Kidney (tissue), 14 donors: ENCODE measurements around the gene REG1A. TPM values are rescaled to one million over a fixed set of nuclear protein-coding genes. Genes with fewer than 3 reads are reported as not detected.

ENCODE experiments used
- DNase-seq, 5 donors: peaks; one replicate each; pipeline ENCODE4 v3.0.0-alpha.2; 2013 to 2020
- FAIRE-seq: peaks from 2 replicates; lab custom pipeline; 2012; peaks lifted over from hg19 to GRCh38; lab: Jason Lieb, UNC
- H3K27ac ChIP-seq, 2 donors: one replicate each; pipeline ENCODE4 v1.7.0; 2013; ENCODE audit warnings: low read depth in 2 of 2, low read length in 2 of 2, inconsistent platforms in 1 of 2
- H3K27me3 ChIP-seq: one replicate; pipeline ENCODE4 v1.7.1; 2013; ENCODE audit warnings: low read length, inconsistent platforms; ENCODE audit not compliant: control insufficient read depth, insufficient read depth
- H3K36me3 ChIP-seq, 3 donors: one replicate each; pipeline versions ENCODE4 v1.7.0 to v1.7.1; 2013; ENCODE audit warnings: low read length in 3 of 3, control low read depth in 1 of 3, inconsistent platforms in 1 of 3; ENCODE audit not compliant: insufficient read depth in 3 of 3, control insufficient read depth in 2 of 3
- H3K4me1 ChIP-seq, 3 donors: one replicate each; pipeline versions ENCODE4 v1.7.0 to v1.7.1; 2013; ENCODE audit warnings: low read length in 3 of 3, inconsistent platforms in 1 of 3, low read depth in 1 of 3; ENCODE audit not compliant: control insufficient read depth in 2 of 3, insufficient read depth in 2 of 3
- H3K4me3 ChIP-seq, 3 donors: one replicate each; pipeline versions ENCODE4 v1.7.0 to v1.8.1; 2013; ENCODE audit warnings: low read length in 3 of 3, control low read depth in 1 of 3, inconsistent platforms in 1 of 3
- H3K9ac ChIP-seq, 3 donors: one replicate each; pipeline versions ENCODE4 v1.7.0 to v1.7.1; 2013; ENCODE audit warnings: low read length in 3 of 3, control low read depth in 1 of 3, inconsistent platforms in 1 of 3
- H3K9me3 ChIP-seq, 3 donors: one replicate each; pipeline versions ENCODE4 v1.7.0 to v1.7.1; 2013; ENCODE audit warnings: low read length in 3 of 3, control low read depth in 1 of 3, inconsistent platforms in 1 of 3; ENCODE audit not compliant: control insufficient read depth in 2 of 3, insufficient read depth in 1 of 3
- CTCF ChIP-seq: IDR thresholded peaks from 3 replicates; pipeline ENCODE4 v1.5.1; 2012; ENCODE audit warnings: mild to moderate bottlenecking, moderate library complexity, borderline replicate concordance; ENCODE audit not compliant: insufficient read depth; ENCODE audit errors: extremely low read depth
- intact Hi-C: fragments of 100-400 bp; cut with DNase I; formaldehyde crosslinking; loops from one replicate; pipeline ENCODE4 v1.11.1; 2022
- polyA plus RNA-seq: library from polyadenylated mRNA; stranded (reverse); fragments of 350-450 nt; fragmentation: Illumina TruSeq; extraction: RNeasy Lipid Tissue Mini Kit (QIAGEN cat#74804); gene quantifications from one replicate; pipeline ENCODE4 v1.2.3, GENCODE V29; 2014; ENCODE audit warnings: low read depth, low replicate concordance; ENCODE audit not compliant: insufficient read depth
- total RNA-seq: library from RNA; stranded (reverse); fragmentation: NEBNext Ultra II Directional; extraction: Animal tissue kit (Norgen Biotek cat#: 25700); gene quantifications from one replicate; pipeline ENCODE4 v1.2.1, GENCODE V29; 2021
- donor health status: control.
- donor health status: control.
- donor health status: control.
- donor health status: control.
- donor health status: control.
- donor health status: DM: yes; HTN: yes; CAD: no.
- donor health status: Normal renal cell carcinoma (clear cell type).

REG1A gene
- total and polyA plus RNA-seq, 2 donors from 2014 or later: 215 to 430 TPM

- no peaks in the 10 kb centered on the region for H3K4me1 ChIP-seq
- no peaks in the 10 kb centered on the region for H3K27me3 ChIP-seq
- no peak for TF ChIP-seq CTCF
- DNase-seq (no peak), FAIRE-seq (no peak)
- no peaks in the 10 kb centered on the region for H3K9me3 ChIP-seq
- intact Hi-C loops: no loop called here
- no peaks in the 10 kb centered on the region for H3K36me3 ChIP-seq
- no peak overlapping the region for H3K27ac ChIP-seq
- H3K4me3 ChIP-seq: no peak overlapping the region
- no peak overlapping the region for H3K9ac ChIP-seq
Observed at GRCh38 chr2:79159030-79159429, 38.7 kb downstream of the REG1A start.

GRCh38 chr2:79159653-79160052 is 39.4 kb downstream of the REG1A start, which contains the start of gene REG3A:
Gene REG3A (minus strand): TSS chr2:79159753. CDS start chr2:79159405, 348 bp downstream.
- H3K4me1 ChIP-seq: no peaks in the 10 kb centered on the region
- no peaks in the 10 kb centered on the region for H3K27me3 ChIP-seq
- intact Hi-C loops: no loop called here
- no peak for TF ChIP-seq CTCF
- H3K36me3 ChIP-seq: no peaks in the 10 kb centered on the region
- DNase-seq: no peak
- no peaks in the 10 kb centered on the region for H3K9me3 ChIP-seq
- H3K9ac ChIP-seq: no peak within 1 kb of the TSS
- H3K27ac ChIP-seq: no peak within 1 kb of the TSS
- H3K4me3 ChIP-seq: no peak within 1 kb of the TSS
- no peak for FAIRE-seq

- Histone ChIP-seq H3K36me3 (no peaks in the 10 kb centered on the region), H3K9me3 (no peaks in the 10 kb centered on the region), H3K27me3 (no peaks in the 10 kb centered on the region), H3K4me3 (no peak overlapping the region), H3K27ac (no peak overlapping the region), H3K9ac (no peak overlapping the region), H3K4me1 (no peaks in the 10 kb centered on the region)
- TF ChIP-seq CTCF: no peak
- DNase-seq: no peak
- FAIRE-seq: no peak
- intact Hi-C loops: no loop called here
Observed at GRCh38 chr2:79162132-79162531, 41.8 kb downstream of the REG1A start.

- DNase-seq (no peak), FAIRE-seq (peak; percentile 96)
- Histone ChIP-seq H3K9ac (no peak overlapping the region), H3K9me3 (no peaks in the 10 kb centered on the region), H3K36me3 (no peaks in the 10 kb centered on the region), H3K4me3 (no peak overlapping the region), H3K4me1 (no peaks in the 10 kb centered on the region), H3K27me3 (no peaks in the 10 kb centered on the region), H3K27ac (no peak overlapping the region)
- TF ChIP-seq CTCF: no peak
- intact Hi-C loops: no loop called here
Observed at GRCh38 chr2:79162801-79163200, 42.5 kb downstream of the REG1A start.
